Measurements from ENCODE around the gene LCE2A.

LCE2A gene

GRCh38 chr1:152743371-152744145 is 45.4 kb downstream of the LCE2A start:
- no peak for FAIRE-seq

- no peak for FAIRE-seq
These were observed 47.2 kb downstream of the LCE2A start for GRCh38 chr1:152745289-152745704.

GRCh38 chr1:152745765-152746444 is 47.8 kb downstream of the LCE2A start:
- no peak for FAIRE-seq

GRCh38 chr1:152747831-152748230 is 49.7 kb downstream of the LCE2A start:
- no peak for FAIRE-seq
